GM23338 (cell line): ENCODE data around the gene RPH3AL. TPM values are rescaled to one million over a fixed set of nuclear protein-coding genes. Genes with fewer than 3 reads are reported as not detected.

ENCODE experiments used
- ATAC-seq: fragments of 200-7000 bp; cut with Tn5 transposase; 3 replicates; pipeline ENCODE4 v1.9.1; 2020
- DNase-seq: peaks from one replicate; pipeline ENCODE4 v3.0.0-alpha.2; 2015; ENCODE audit warnings: low spot score
- H2AFZ ChIP-seq: fragments of 200-600 bp; sonication (generic); 2 replicates; pipeline ENCODE4 v1.8.0; 2016; ENCODE audit warnings: antibody characterized with exemption, mild to moderate bottlenecking, moderate library complexity
- H3F3A ChIP-seq: fragments of 200-600 bp; sonication (generic); replicated peaks from 2 replicates; pipeline ENCODE4 v1.8.0; 2017; ENCODE audit warnings: antibody characterized with exemption, mixed run types, low read depth
- H3K27ac ChIP-seq: fragments of 200-600 bp; sonication (generic); 2 replicates; pipeline ENCODE4 v1.6.1; 2016; ENCODE audit warnings: low read depth
- H3K27me3 ChIP-seq: fragments of 200-600 bp; sonication (generic); 2 replicates; pipeline ENCODE4 v1.8.0; 2016; ENCODE audit warnings: mild to moderate bottlenecking, mixed run types, moderate library complexity; ENCODE audit not compliant: insufficient read depth
- H3K36me3 ChIP-seq: fragments of 200-600 bp; sonication (generic); 2 replicates; pipeline ENCODE4 v1.8.0; 2016; ENCODE audit warnings: mild to moderate bottlenecking; ENCODE audit not compliant: insufficient read depth
- H3K4me1 ChIP-seq: fragments of 200-600 bp; sonication (generic); 2 replicates; pipeline ENCODE4 v1.8.0; 2016; ENCODE audit warnings: mild to moderate bottlenecking, moderate library complexity; ENCODE audit not compliant: insufficient read depth
- H3K4me2 ChIP-seq: fragments of 200-600 bp; sonication (generic); 2 replicates; pipeline ENCODE4 v1.7.1; 2017; ENCODE audit warnings: mixed run types
- H3K4me3 ChIP-seq: fragments of 200-600 bp; sonication (generic); 2 replicates; pipeline ENCODE4 v1.6.1; 2016; ENCODE audit warnings: mixed run types
- H3K79me2 ChIP-seq: fragments of 200-600 bp; sonication (generic); replicated peaks from 2 replicates; pipeline ENCODE4 v1.8.0; 2017; ENCODE audit warnings: mild to moderate bottlenecking; ENCODE audit not compliant: insufficient read depth
- H3K9me2 ChIP-seq: fragments of 200-600 bp; sonication (generic); 2 replicates; pipeline ENCODE4 v1.8.0; 2017; ENCODE audit not compliant: insufficient read depth
- H4K20me1 ChIP-seq: fragments of 200-600 bp; sonication (generic); replicated peaks from 2 replicates; pipeline ENCODE4 v1.8.0; 2017; ENCODE audit warnings: mild to moderate bottlenecking; ENCODE audit not compliant: insufficient read depth
- H3K27ac Mint-ChIP-seq: 2 replicates; pipeline ENCODE4 v1.8.0; 2020; ENCODE audit warnings: inconsistent platforms, mild to moderate bottlenecking, moderate library complexity, mixed read lengths
- H3K27me3 Mint-ChIP-seq: 3 replicates; pipeline ENCODE4 v1.8.0; 2022; ENCODE audit warnings: low read depth, mild to moderate bottlenecking, moderate library complexity, mixed read lengths, inconsistent platforms; ENCODE audit not compliant: insufficient read depth, poor library complexity
- H3K36me3 Mint-ChIP-seq: 3 replicates; pipeline ENCODE4 v1.8.0; 2021; ENCODE audit warnings: low read depth, mild to moderate bottlenecking, inconsistent platforms, moderate library complexity, mixed read lengths
- H3K4me1 Mint-ChIP-seq: 3 replicates; pipeline ENCODE4 v1.8.0; 2020; ENCODE audit warnings: mild to moderate bottlenecking, inconsistent platforms, mixed read lengths
- H3K4me3 Mint-ChIP-seq: 3 replicates; pipeline ENCODE4 v1.8.0; 2021; ENCODE audit warnings: moderate library complexity, mild to moderate bottlenecking, inconsistent platforms, mixed read lengths
- H3K9me3 Mint-ChIP-seq: 3 replicates; pipeline ENCODE4 v1.8.0; 2020; ENCODE audit warnings: moderate library complexity, mild to moderate bottlenecking, inconsistent platforms, mixed read lengths
- CREB1 ChIP-seq: fragments of 250-450 bp; sonication (Bioruptor Pico); IDR thresholded peaks from 2 replicates; pipeline ENCODE4 v1.5.0; 2020; ENCODE audit warnings: low read depth, mild to moderate bottlenecking, moderate library complexity
- EZH2 ChIP-seq: fragments of 200-600 bp; sonication (generic); IDR thresholded peaks from one replicate; pipeline ENCODE4 v1.8.0; 2017; ENCODE audit warnings: antibody characterized with exemption, mild to moderate bottlenecking, low read depth; ENCODE audit not compliant: unreplicated experiment
- EZH2phosphoT487 ChIP-seq: fragments of 200-600 bp; sonication (generic); IDR thresholded peaks from one replicate; pipeline ENCODE4 v1.8.1; 2018; ENCODE audit warnings: antibody characterized with exemption; ENCODE audit not compliant: unreplicated experiment
- JUNB ChIP-seq: IDR thresholded peaks from one replicate; pipeline ENCODE4 v1.6.1; 2016; ENCODE audit warnings: antibody characterized with exemption; ENCODE audit not compliant: unreplicated experiment
- NANOG ChIP-seq: IDR thresholded peaks from 2 replicates; pipeline ENCODE4 v1.6.1; 2016; ENCODE audit warnings: antibody characterized with exemption, borderline replicate concordance
- POLR2AphosphoS5 ChIP-seq: IDR thresholded peaks from 2 replicates; pipeline ENCODE4 v1.6.1; 2016; ENCODE audit warnings: antibody characterized with exemption, low read depth
- STAT1 ChIP-seq: IDR thresholded peaks from one replicate; pipeline ENCODE4 v1.6.1; 2016; ENCODE audit warnings: antibody characterized with exemption; ENCODE audit not compliant: unreplicated experiment
- ZNF114 ChIP-seq: fragments of 250-450 bp; sonication (Bioruptor Pico); IDR thresholded peaks from 2 replicates; pipeline ENCODE4 v1.5.0; 2020; ENCODE audit warnings: mild to moderate bottlenecking, moderate library complexity
- ZNF331 ChIP-seq: fragments of 250-450 bp; sonication (Bioruptor Pico); IDR thresholded peaks from 2 replicates; pipeline ENCODE4 v1.5.0; 2020; ENCODE audit warnings: low read depth, mild to moderate bottlenecking, moderate library complexity
- polyA plus RNA-seq: library from polyadenylated mRNA; unstranded; fragments of >200 nt; fragmentation: Nextera tagmentation; extraction: Ambion mirVana; gene quantifications from 2 replicates; pipeline ENCODE4 v1.2.1, GENCODE V29; 2016
- total RNA-seq: library from RNA; depleted of rRNA; stranded (reverse); fragments of >200 nt; shearing (Covaris generic); gene quantifications from 2 replicates; pipeline ENCODE4 v1.2.3, GENCODE V29; 2014
- TF ChIP-seq, protein P1 (sequence below), 2 experiments: fragments of 200-600 bp in 1 of 2; sonication (generic) in 1 of 2; conservative IDR thresholded peaks; 2 replicates each; pipeline versions ENCODE4 v1.5.1 to v1.6.1; 2016 to 2017; ENCODE audit warnings: antibody characterized with exemption in 2 of 2, low read depth in 2 of 2, mild to moderate bottlenecking in 2 of 2, moderate library complexity in 1 of 2
- TF ChIP-seq, protein P2 (sequence below): IDR thresholded peaks from 2 replicates; pipeline ENCODE4 v1.6.1; 2016; ENCODE audit warnings: antibody characterized with exemption
- TF ChIP-seq, protein P3 (sequence below): IDR thresholded peaks from one replicate; pipeline ENCODE4 v1.6.1; 2018; ENCODE audit warnings: antibody characterized with exemption; ENCODE audit not compliant: unreplicated experiment
- TF ChIP-seq, protein P4 (sequence below): fragments of 250-450 bp; sonication (Bioruptor Pico); IDR thresholded peaks from 2 replicates; pipeline ENCODE4 v1.5.0; 2020; ENCODE audit warnings: mild to moderate bottlenecking, moderate library complexity

RPH3AL gene
- total and polyA plus RNA-seq, 2 experiments from 2014 or later, result 2.7 to 6.3 TPM

DNA sequence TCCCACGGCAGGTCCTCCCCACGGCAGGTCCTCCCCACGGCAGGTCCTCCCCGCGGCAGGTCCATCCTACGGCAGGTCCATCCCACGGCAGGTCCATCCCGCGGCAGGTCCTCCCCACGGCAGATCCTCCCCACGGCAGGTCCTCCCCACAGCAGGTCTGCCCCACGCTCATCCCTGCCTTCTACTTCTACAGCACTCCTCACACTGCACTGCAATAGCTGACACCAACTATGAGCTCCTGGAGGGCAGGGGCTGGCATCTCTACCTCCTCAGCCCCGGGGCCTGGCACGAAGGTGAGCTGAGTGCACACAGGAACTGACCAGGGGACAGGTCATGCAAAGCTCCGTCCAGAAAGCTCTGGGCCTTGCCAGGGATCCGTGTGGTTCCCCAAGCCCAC, 45.3 kb downstream of the RPH3AL start:
- no peak for TF ChIP-seq JUNB
- TF ChIP-seq, protein P1, sequence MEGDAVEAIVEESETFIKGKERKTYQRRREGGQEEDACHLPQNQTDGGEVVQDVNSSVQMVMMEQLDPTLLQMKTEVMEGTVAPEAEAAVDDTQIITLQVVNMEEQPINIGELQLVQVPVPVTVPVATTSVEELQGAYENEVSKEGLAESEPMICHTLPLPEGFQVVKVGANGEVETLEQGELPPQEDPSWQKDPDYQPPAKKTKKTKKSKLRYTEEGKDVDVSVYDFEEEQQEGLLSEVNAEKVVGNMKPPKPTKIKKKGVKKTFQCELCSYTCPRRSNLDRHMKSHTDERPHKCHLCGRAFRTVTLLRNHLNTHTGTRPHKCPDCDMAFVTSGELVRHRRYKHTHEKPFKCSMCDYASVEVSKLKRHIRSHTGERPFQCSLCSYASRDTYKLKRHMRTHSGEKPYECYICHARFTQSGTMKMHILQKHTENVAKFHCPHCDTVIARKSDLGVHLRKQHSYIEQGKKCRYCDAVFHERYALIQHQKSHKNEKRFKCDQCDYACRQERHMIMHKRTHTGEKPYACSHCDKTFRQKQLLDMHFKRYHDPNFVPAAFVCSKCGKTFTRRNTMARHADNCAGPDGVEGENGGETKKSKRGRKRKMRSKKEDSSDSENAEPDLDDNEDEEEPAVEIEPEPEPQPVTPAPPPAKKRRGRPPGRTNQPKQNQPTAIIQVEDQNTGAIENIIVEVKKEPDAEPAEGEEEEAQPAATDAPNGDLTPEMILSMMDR (conservative IDR thresholded peaks at IDR 0.05; ENCODE audit: low read depth in 2 of 2), result no peak
- TF ChIP-seq EZH2, result no peak
- no peak for TF ChIP-seq NANOG
- no peak for TF ChIP-seq STAT1
- TF ChIP-seq ZNF114 (CRISPR knock-in tag), result no peak
- TF ChIP-seq, protein P2, sequence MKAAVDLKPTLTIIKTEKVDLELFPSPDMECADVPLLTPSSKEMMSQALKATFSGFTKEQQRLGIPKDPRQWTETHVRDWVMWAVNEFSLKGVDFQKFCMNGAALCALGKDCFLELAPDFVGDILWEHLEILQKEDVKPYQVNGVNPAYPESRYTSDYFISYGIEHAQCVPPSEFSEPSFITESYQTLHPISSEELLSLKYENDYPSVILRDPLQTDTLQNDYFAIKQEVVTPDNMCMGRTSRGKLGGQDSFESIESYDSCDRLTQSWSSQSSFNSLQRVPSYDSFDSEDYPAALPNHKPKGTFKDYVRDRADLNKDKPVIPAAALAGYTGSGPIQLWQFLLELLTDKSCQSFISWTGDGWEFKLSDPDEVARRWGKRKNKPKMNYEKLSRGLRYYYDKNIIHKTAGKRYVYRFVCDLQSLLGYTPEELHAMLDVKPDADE, result no peak
- TF ChIP-seq, protein P3, sequence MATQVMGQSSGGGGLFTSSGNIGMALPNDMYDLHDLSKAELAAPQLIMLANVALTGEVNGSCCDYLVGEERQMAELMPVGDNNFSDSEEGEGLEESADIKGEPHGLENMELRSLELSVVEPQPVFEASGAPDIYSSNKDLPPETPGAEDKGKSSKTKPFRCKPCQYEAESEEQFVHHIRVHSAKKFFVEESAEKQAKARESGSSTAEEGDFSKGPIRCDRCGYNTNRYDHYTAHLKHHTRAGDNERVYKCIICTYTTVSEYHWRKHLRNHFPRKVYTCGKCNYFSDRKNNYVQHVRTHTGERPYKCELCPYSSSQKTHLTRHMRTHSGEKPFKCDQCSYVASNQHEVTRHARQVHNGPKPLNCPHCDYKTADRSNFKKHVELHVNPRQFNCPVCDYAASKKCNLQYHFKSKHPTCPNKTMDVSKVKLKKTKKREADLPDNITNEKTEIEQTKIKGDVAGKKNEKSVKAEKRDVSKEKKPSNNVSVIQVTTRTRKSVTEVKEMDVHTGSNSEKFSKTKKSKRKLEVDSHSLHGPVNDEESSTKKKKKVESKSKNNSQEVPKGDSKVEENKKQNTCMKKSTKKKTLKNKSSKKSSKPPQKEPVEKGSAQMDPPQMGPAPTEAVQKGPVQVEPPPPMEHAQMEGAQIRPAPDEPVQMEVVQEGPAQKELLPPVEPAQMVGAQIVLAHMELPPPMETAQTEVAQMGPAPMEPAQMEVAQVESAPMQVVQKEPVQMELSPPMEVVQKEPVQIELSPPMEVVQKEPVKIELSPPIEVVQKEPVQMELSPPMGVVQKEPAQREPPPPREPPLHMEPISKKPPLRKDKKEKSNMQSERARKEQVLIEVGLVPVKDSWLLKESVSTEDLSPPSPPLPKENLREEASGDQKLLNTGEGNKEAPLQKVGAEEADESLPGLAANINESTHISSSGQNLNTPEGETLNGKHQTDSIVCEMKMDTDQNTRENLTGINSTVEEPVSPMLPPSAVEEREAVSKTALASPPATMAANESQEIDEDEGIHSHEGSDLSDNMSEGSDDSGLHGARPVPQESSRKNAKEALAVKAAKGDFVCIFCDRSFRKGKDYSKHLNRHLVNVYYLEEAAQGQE, result no peak
- TF ChIP-seq CREB1 (CRISPR knock-in tag), result no peak
- TF ChIP-seq EZH2phosphoT487, result no peak
- TF ChIP-seq POLR2AphosphoS5, result no peak
- no peak for TF ChIP-seq ZNF331 (CRISPR knock-in tag)
- TF ChIP-seq, protein P4, sequence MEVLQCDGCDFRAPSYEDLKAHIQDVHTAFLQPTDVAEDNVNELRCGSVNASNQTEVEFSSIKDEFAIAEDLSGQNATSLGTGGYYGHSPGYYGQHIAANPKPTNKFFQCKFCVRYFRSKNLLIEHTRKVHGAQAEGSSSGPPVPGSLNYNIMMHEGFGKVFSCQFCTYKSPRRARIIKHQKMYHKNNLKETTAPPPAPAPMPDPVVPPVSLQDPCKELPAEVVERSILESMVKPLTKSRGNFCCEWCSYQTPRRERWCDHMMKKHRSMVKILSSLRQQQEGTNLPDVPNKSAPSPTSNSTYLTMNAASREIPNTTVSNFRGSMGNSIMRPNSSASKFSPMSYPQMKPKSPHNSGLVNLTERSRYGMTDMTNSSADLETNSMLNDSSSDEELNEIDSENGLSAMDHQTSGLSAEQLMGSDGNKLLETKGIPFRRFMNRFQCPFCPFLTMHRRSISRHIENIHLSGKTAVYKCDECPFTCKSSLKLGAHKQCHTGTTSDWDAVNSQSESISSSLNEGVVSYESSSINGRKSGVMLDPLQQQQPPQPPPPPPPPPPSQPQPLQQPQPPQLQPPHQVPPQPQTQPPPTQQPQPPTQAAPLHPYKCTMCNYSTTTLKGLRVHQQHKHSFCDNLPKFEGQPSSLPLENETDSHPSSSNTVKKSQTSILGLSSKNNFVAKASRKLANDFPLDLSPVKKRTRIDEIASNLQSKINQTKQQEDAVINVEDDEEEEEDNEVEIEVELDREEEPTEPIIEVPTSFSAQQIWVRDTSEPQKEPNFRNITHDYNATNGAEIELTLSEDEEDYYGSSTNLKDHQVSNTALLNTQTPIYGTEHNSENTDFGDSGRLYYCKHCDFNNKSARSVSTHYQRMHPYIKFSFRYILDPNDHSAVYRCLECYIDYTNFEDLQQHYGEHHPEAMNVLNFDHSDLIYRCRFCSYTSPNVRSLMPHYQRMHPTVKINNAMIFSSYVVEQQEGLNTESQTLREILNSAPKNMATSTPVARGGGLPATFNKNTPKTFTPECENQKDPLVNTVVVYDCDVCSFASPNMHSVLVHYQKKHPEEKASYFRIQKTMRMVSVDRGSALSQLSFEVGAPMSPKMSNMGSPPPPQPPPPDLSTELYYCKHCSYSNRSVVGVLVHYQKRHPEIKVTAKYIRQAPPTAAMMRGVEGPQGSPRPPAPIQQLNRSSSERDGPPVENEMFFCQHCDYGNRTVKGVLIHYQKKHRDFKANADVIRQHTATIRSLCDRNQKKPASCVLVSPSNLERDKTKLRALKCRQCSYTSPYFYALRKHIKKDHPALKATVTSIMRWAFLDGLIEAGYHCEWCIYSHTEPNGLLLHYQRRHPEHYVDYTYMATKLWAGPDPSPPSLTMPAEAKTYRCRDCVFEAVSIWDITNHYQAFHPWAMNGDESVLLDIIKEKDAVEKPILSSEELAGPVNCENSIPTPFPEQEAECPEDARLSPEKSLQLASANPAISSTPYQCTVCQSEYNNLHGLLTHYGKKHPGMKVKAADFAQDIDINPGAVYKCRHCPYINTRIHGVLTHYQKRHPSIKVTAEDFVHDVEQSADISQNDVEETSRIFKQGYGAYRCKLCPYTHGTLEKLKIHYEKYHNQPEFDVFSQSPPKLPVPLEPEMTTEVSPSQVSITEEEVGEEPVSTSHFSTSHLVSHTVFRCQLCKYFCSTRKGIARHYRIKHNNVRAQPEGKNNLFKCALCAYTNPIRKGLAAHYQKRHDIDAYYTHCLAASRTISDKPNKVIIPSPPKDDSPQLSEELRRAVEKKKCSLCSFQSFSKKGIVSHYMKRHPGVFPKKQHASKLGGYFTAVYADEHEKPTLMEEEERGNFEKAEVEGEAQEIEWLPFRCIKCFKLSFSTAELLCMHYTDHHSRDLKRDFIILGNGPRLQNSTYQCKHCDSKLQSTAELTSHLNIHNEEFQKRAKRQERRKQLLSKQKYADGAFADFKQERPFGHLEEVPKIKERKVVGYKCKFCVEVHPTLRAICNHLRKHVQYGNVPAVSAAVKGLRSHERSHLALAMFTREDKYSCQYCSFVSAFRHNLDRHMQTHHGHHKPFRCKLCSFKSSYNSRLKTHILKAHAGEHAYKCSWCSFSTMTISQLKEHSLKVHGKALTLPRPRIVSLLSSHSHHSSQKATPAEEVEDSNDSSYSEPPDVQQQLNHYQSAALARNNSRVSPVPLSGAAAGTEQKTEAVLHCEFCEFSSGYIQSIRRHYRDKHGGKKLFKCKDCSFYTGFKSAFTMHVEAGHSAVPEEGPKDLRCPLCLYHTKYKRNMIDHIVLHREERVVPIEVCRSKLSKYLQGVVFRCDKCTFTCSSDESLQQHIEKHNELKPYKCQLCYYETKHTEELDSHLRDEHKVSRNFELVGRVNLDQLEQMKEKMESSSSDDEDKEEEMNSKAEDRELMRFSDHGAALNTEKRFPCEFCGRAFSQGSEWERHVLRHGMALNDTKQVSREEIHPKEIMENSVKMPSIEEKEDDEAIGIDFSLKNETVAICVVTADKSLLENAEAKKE (CRISPR knock-in tag), result no peak
- no peak overlapping the region for H3K4me3 Mint-ChIP-seq
- H3K9me2 ChIP-seq, result no peaks in the 10 kb centered on the region
- peaks cover 23% of the 10 kb centered on the region for H3K4me1 ChIP-seq
- H3F3A ChIP-seq, result 0 out of 2 replicates have a peak, but pooled peaks cover 7% of the 10 kb centered on the region
- H3K79me2 ChIP-seq, result no peaks in the 10 kb centered on the region
- no peak overlapping the region for H2AFZ ChIP-seq
- H4K20me1 ChIP-seq, result no peaks in the 10 kb centered on the region
- H3K9me3 Mint-ChIP-seq, result no peaks in the 10 kb centered on the region; the same call in 2 of the 3 replicates
- DNase-seq (no peak), ATAC-seq (no peak)
- no peak overlapping the region for H3K4me3 ChIP-seq
- H3K4me1 Mint-ChIP-seq, result peaks cover 36% of the 10 kb centered on the region
- H3K36me3 Mint-ChIP-seq, result no peaks in the 10 kb centered on the region
- no peak overlapping the region for H3K4me2 ChIP-seq
- H3K27me3 Mint-ChIP-seq, result peaks cover 15% of the 10 kb centered on the region
- no peaks in the 10 kb centered on the region for H3K36me3 ChIP-seq
- no peaks in the 10 kb centered on the region for H3K27me3 ChIP-seq
- no peak overlapping the region for H3K27ac ChIP-seq
- H3K27ac Mint-ChIP-seq, result no peak overlapping the region
